HG02973 (cell line): ENCODE results near the gene TBCC.

Source experiments
- ATAC-seq: cut with Tn5 transposase; IDR thresholded peaks from one replicate; pipeline ENCODE4 v1.9.1; 2021; ENCODE audit warnings: moderate library complexity; ENCODE audit not compliant: unreplicated experiment

The TBCC gene

DNA sequence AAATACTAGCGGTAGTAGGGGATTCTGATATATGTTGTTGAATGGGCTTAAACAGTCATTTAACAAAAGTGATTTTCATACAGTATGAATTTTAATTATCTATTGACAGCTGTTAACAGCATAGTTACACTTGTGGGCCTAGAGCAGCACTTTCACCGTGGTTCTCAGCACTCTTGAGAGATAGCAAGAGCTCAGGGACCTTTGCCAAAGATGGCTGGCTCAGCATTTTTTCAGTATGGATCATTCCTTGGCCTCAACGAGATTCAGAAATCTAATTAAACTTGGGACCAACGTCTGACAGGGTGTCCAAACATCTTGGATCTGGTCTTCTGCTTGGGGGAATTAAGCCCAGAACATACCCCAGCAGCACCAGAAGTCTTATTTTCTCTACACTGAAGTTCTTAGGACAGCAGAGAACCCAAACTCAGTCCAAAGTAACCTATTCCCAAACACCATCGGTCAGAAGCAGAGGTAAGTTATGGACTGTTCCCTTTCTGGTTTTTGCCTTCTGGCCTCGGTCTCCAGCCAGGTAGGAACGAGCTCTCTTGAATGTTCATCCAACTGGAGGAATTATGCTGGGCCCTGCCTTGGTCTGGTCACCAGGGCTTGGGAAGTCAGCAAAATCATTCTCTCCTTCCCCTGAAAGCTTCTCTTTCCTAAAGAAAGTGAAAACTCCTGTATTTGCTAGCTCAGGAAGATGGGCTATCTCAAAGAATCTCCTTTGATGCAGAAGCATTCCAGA is 49.2 kb downstream of the TBCC start:
- ATAC-seq, result no peak

DNA sequence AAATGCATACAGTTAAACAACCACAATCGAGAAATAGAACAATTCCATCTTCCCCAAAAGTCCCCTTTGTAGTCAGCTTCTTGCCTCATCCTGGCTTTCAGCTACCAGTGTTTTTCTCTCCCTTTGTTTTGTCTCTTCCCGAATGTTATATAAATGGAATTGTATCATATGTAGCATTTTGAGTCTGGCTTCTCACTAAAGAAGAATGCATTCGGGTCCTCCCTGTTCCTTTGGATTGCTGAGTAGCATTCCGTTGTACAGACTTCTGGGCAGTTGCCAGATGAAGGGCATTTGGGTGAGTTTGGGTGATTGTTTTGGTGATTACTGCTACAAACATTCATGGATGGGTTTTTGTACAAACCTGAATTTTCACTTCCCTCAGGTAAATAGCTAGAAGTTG is 51.3 kb downstream of the TBCC start:
- no peak for ATAC-seq
